ENCODE measurements around the gene UBE2F. TPM values are rescaled to one million over a fixed set of nuclear protein-coding genes. Genes with fewer than 3 reads are reported as not detected.

The UBE2F gene
- total and polyA plus RNA-seq, 9 donors: 20.3 to 48.4 (median 23.8) TPM

DNA sequence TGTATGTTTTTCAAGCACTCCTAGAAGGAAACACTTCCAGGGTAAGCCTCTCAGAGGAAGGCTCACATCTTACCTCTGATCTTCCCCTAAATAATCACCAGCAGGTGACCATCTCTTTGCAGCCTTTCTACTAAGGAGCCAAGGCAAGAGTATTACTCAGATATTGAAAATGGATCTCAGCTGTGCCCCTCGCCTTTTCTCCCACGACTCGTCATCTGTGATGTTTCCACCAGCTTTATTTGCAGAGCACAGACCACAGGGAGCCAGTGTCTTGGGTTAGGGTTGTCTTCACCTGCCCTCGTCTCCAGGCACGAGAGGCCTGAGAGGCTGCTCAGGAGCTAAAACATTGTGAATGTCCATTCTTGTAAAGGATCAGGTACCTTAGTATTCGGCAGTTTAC is 77.0 kb downstream of the UBE2F start:
- TF ChIP-seq, protein P1, sequence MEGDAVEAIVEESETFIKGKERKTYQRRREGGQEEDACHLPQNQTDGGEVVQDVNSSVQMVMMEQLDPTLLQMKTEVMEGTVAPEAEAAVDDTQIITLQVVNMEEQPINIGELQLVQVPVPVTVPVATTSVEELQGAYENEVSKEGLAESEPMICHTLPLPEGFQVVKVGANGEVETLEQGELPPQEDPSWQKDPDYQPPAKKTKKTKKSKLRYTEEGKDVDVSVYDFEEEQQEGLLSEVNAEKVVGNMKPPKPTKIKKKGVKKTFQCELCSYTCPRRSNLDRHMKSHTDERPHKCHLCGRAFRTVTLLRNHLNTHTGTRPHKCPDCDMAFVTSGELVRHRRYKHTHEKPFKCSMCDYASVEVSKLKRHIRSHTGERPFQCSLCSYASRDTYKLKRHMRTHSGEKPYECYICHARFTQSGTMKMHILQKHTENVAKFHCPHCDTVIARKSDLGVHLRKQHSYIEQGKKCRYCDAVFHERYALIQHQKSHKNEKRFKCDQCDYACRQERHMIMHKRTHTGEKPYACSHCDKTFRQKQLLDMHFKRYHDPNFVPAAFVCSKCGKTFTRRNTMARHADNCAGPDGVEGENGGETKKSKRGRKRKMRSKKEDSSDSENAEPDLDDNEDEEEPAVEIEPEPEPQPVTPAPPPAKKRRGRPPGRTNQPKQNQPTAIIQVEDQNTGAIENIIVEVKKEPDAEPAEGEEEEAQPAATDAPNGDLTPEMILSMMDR (IDR thresholded peaks at IDR 0.05): no peak
- no peak overlapping the region for H3K27ac ChIP-seq
- DNase-seq: no peak
- intact Hi-C loops (cut with DNase I): no loop called here
- no peak overlapping the region for H3K4me3 ChIP-seq
- H3K36me3 ChIP-seq: no peaks in the 10 kb centered on the region
- H3K9me3 ChIP-seq: no peaks in the 10 kb centered on the region
- H3K4me1 ChIP-seq (ENCODE audit: insufficient read depth): no peaks in the 10 kb centered on the region
- 94 to 97% (median 94%) methylated on average over 6 of the region's 6 CpGs for WGBS, 3 donors
- H3K27me3 ChIP-seq: no peaks in the 10 kb centered on the region

DNA sequence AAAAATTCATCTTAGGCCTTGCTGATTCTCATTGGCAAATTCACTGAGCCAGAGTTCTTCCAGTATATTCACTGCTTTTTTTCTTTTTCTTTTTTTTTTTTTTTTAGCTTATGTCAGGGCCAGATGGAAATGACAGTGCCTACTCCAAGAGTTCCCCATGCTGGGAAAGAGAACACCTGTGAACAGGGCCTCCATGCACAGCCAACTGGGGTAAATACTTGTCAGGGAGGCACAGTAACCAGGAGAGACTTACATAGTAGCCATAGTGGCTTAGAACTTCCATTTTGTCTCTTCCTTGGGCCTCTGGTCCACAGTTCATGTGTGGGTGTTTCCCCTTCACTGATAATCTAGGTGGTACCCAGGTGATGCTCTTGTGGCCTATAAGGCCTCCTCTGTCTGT is 78.8 kb downstream of the UBE2F start:
- no peaks in the 10 kb centered on the region for H3K9me3 ChIP-seq
- no peaks in the 10 kb centered on the region for H3K27me3 ChIP-seq
- TF ChIP-seq POLR2A (IDR thresholded peaks at IDR 0.05) (no peak), EP300 (IDR thresholded peaks at IDR 0.05) (no peak)
- TF ChIP-seq, protein P1 (IDR thresholded peaks at IDR 0.05): no peak
- no peak for DNase-seq
- no peak overlapping the region for H3K27ac ChIP-seq
- no peaks in the 10 kb centered on the region for H3K36me3 ChIP-seq
- H3K4me3 ChIP-seq: no peak overlapping the region
- H3K4me1 ChIP-seq (ENCODE audit: insufficient read depth): no peaks in the 10 kb centered on the region
- intact Hi-C loops (cut with DNase I): loop anchor here in 1 of 4 donors (5.0 kb wide), 1 partner anchor 1462 kb away; no protein-coding TSS in a partner anchor

DNA sequence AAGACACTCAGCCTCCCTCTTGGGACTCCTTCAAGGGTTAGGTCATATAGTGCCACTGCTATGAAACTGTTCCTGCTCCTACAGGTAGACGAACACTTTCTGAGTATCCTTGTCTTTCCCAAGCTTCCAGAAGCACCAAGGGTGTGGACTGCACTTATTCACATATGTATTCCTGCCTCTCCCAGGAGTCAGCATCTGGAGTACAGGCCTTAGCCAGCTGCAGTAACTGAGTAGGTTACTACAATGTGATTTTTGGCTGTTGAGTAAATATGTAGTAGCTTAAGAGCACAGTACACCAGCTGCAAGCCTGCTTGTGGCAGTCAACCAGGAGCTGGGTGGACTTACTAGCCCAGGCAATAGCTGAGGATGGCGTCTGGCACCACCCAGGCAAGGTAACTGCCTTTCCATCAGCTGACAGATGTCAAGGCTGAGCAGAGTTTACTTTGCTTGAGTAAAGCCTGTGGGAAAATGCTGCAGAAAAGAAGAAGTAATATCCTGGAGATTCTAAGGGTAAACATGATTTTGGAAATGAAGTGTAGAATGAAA is 80.0 kb downstream of the UBE2F start:
- no peak for DNase-seq
- no peak for TF ChIP-seq POLR2A (IDR thresholded peaks at IDR 0.05)
- no peak for TF ChIP-seq EP300 (IDR thresholded peaks at IDR 0.05)
- TF ChIP-seq, protein P1 (IDR thresholded peaks at IDR 0.05): no peak
- intact Hi-C loops (cut with DNase I): loop anchor here in 1 of 4 donors (5.0 kb wide), 1 partner anchor 1461 kb away; no protein-coding TSS in a partner anchor
- no peaks in the 10 kb centered on the region for H3K27me3 ChIP-seq
- no peaks in the 10 kb centered on the region for H3K36me3 ChIP-seq
- WGBS, 3 donors: 84 to 93% (median 91%) methylated on average over 2 of the region's 2 CpGs
- no peaks in the 10 kb centered on the region for H3K9me3 ChIP-seq
- no peaks in the 10 kb centered on the region for H3K4me1 ChIP-seq (ENCODE audit: insufficient read depth)
- no peak overlapping the region for H3K27ac ChIP-seq
- no peak overlapping the region for H3K4me3 ChIP-seq

DNA sequence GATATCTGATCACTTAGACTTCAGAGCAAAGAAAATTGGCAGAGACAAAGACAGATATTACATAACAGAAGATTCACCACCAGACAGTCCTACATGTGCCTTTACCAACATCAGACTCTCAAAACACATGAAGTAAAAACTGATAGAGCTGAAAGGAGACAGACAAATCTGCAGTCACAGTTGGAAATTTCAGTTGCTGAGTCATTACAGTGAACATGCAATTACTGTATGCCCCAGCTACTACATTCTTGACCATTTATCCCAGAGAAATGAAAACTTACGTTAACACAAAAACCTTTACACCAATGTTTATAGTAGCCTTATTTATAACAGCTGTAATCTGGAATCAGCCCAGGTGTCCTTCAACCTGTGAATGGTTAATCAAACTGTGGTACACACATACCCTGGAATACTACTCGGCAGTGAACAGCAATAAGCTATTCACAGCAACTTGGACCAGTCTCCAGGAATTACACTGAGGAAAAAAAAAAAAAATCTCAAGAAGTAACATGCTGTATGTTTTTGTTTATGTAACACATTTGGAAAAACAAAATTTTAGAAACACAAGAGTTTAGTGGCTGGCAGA is 86.5 kb downstream of the UBE2F start:
- TF ChIP-seq, protein P1 (IDR thresholded peaks at IDR 0.05): no peak
- TF ChIP-seq POLR2A (IDR thresholded peaks at IDR 0.05) (no peak), EP300 (IDR thresholded peaks at IDR 0.05) (no peak)
- 65 to 79% (median 65%) methylated on average over 2 of the region's 2 CpGs for WGBS, 3 donors
- H3K27ac ChIP-seq: no peak overlapping the region
- no peaks in the 10 kb centered on the region for H3K9me3 ChIP-seq
- H3K4me3 ChIP-seq: no peak overlapping the region
- intact Hi-C loops (cut with DNase I): no loop called here
- H3K36me3 ChIP-seq: no peaks in the 10 kb centered on the region
- no peak for DNase-seq
- H3K4me1 ChIP-seq (ENCODE audit: insufficient read depth): no peaks in the 10 kb centered on the region
- H3K27me3 ChIP-seq: no peaks in the 10 kb centered on the region

Data from ovary (tissue), 9 donors.